ENCODE results near the gene IL16.
A peak's percentile ranks its signal among the peaks of the same experiment; 100 is the strongest.

The IL16 gene

DNA sequence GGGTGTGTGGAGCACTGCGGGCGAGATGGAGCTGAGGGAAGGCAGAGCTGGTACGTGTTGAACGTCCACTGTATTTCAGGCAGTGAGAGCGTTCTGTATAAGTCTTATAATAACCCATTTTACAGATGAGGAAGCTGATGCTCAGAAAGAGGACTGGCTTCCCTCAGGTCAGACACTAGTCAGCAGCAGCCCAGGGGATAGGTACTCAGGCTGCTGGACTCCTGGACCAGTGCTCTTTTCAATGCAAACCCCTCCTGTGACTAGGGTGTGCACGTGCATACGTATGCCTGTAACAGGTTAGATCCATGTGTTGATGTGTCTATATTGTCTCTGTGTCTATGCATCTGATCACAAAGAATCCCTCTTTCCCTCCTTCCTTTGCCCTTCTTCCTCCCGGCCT lies 8.3 kb upstream of the IL16 start:
- no peak for DNase-seq (ENCODE audit: low read depth)
- TF ChIP-seq CTCF (conservative IDR thresholded peaks at IDR 0.05; ENCODE audit: control insufficient read depth, insufficient read depth, low read depth, low read length) = no peak
- no peak overlapping the region for H3K4me3 ChIP-seq (ENCODE audit: control insufficient read depth, low read depth, low read length)

GRCh38 chr15:81189583-81190283 lies 6.9 kb upstream of the IL16 start:
- H3K4me3 ChIP-seq (ENCODE audit: control insufficient read depth, low read depth, low read length) = no peak overlapping the region
- DNase-seq (ENCODE audit: low read depth) = peak; percentile 99
- TF ChIP-seq CTCF (conservative IDR thresholded peaks at IDR 0.05; ENCODE audit: control insufficient read depth, insufficient read depth, low read depth, low read length) = no peak

GRCh38 chr15:81190922-81191507 lies 5.7 kb upstream of the IL16 start:
- DNase-seq (ENCODE audit: low read depth) = peak; percentile 68
- TF ChIP-seq CTCF (conservative IDR thresholded peaks at IDR 0.05; ENCODE audit: control insufficient read depth, insufficient read depth, low read depth, low read length) = no peak

GRCh38 chr15:81191701-81192100 lies 5.0 kb upstream of the IL16 start:
- no peak overlapping the region for H3K4me3 ChIP-seq (ENCODE audit: control insufficient read depth, low read depth, low read length)
- TF ChIP-seq CTCF (conservative IDR thresholded peaks at IDR 0.05; ENCODE audit: control insufficient read depth, insufficient read depth, low read depth, low read length) = no peak
- no peak for DNase-seq (ENCODE audit: low read depth)

More at GRCh38 chr15:81190922-81191507, 5.7 kb upstream of the IL16 start:
- no peak overlapping the region for H3K4me3 ChIP-seq (ENCODE audit: control insufficient read depth, low read depth, low read length)

- no peak for DNase-seq (ENCODE audit: low read depth)
- no peak for TF ChIP-seq CTCF (conservative IDR thresholded peaks at IDR 0.05; ENCODE audit: control insufficient read depth, insufficient read depth, low read depth, low read length)
- no peak overlapping the region for H3K4me3 ChIP-seq (ENCODE audit: control insufficient read depth, low read depth, low read length)
Observed at GRCh38 chr15:81194723-81195122, 2.0 kb upstream of the IL16 start.

- no peak for DNase-seq (ENCODE audit: low read depth)
- TF ChIP-seq CTCF (conservative IDR thresholded peaks at IDR 0.05; ENCODE audit: control insufficient read depth, insufficient read depth, low read depth, low read length) = no peak
- H3K4me3 ChIP-seq (ENCODE audit: control insufficient read depth, low read depth, low read length) = no peak overlapping the region
Observed at GRCh38 chr15:81195339-81195864, 1.3 kb upstream of the IL16 start.

Measured in fibroblast of mammary gland (primary cell).